Measurements from ENCODE around the gene MICB. TPM values are rescaled to one million over a fixed set of nuclear protein-coding genes. Genes with fewer than 3 reads are reported as not detected.

MICB gene
- total and polyA plus RNA-seq, 9 of the 15 experiments (the other 6 are each of a cell fraction or from before 2014, with no cell fraction given), result 13.3 to 34.5 (median 19.8) TPM

GRCh38 chr6:31497531-31498476 is at the start of gene MICB (continued):
- TF ChIP-seq SIN3A (IDR thresholded peaks at IDR 0.05; ENCODE audit: borderline replicate concordance in 2 of 2, control insufficient read depth in 1 of 2, low read depth in 2 of 2, low read length in 2 of 2) (peak in 1 of 2 experiments; percentile 23; a peak in 1 of 4 replicates), CXXC5 (CRISPR knock-in tag; IDR thresholded peaks at IDR 0.05) (peak; percentile 54; the same call in 1 of the 2 replicates), POLR2B (IDR thresholded peaks at IDR 0.05; ENCODE audit: low read depth, partially characterized antibody) (peak; percentile 58), CBX8 (IDR thresholded peaks at IDR 0.05; ENCODE audit: borderline replicate concordance, extremely low read depth, low read depth, low read length, poor library complexity, severe bottlenecking) (no peak), L3MBTL2 (IDR thresholded peaks at IDR 0.05) (peak; percentile 85), UBTF (IDR thresholded peaks at IDR 0.05; ENCODE audit: borderline replicate concordance in 1 of 2, low read depth in 2 of 2, low read length in 2 of 2) (peak in 1 of 2 experiments; percentile 59; a peak in 1 of 4 replicates), HDAC1 (IDR thresholded peaks at IDR 0.05) (peak in 1 of 2 experiments; percentile 80; a peak in 2 of 4 replicates), RCOR1 (IDR thresholded peaks at IDR 0.05; ENCODE audit: borderline replicate concordance in 1 of 2, low read depth in 2 of 2, low read length in 2 of 2) (peak in 1 of 2 experiments; percentile 59; a peak in 1 of 4 replicates), FOS (IDR thresholded peaks at IDR 0.05; ENCODE audit: extremely low read depth, insufficient read length) (peak; percentile 59), PREB (CRISPR knock-in tag; IDR thresholded peaks at IDR 0.05) (0 out of 2 replicates have a peak, but pooled peaks have one; percentile 29), PYGO2 (tag; IDR thresholded peaks at IDR 0.05) (no peak), ASH1L (IDR thresholded peaks at IDR 0.05; ENCODE audit: borderline replicate concordance, low read depth, partially characterized antibody) (peak; percentile 42), SP1 (CRISPR knock-in tag; IDR thresholded peaks at IDR 0.05) (peak; percentile 49; the same call in 1 of the 2 replicates), RBBP5 (IDR thresholded peaks at IDR 0.05; ENCODE audit: borderline replicate concordance, insufficient read depth, low read length, poor library complexity, severe bottlenecking) (peak; percentile 74), ZNF175 (CRISPR knock-in tag; IDR thresholded peaks at IDR 0.05; ENCODE audit: low read depth) (no peak), PRDM10 (IDR thresholded peaks at IDR 0.05; ENCODE audit: partially characterized antibody) (peak; percentile 98)

All from K562 (cell line).